ENCODE data around the gene CCDC30. TPM values are rescaled to one million over a fixed set of nuclear protein-coding genes. Genes with fewer than 3 reads are reported as not detected.

CCDC30 gene
- total and polyA plus RNA-seq, 9 of the 15 experiments (the other 6 are each of a cell fraction or from before 2014, with no cell fraction given) = 0.05 to 0.91 (median 0.24) TPM

GRCh38 chr1:42686418-42686817, 223.3 kb downstream of the CCDC30 start (continued):
- TF ChIP-seq, protein P1, sequence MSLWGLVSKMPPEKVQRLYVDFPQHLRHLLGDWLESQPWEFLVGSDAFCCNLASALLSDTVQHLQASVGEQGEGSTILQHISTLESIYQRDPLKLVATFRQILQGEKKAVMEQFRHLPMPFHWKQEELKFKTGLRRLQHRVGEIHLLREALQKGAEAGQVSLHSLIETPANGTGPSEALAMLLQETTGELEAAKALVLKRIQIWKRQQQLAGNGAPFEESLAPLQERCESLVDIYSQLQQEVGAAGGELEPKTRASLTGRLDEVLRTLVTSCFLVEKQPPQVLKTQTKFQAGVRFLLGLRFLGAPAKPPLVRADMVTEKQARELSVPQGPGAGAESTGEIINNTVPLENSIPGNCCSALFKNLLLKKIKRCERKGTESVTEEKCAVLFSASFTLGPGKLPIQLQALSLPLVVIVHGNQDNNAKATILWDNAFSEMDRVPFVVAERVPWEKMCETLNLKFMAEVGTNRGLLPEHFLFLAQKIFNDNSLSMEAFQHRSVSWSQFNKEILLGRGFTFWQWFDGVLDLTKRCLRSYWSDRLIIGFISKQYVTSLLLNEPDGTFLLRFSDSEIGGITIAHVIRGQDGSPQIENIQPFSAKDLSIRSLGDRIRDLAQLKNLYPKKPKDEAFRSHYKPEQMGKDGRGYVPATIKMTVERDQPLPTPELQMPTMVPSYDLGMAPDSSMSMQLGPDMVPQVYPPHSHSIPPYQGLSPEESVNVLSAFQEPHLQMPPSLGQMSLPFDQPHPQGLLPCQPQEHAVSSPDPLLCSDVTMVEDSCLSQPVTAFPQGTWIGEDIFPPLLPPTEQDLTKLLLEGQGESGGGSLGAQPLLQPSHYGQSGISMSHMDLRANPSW (CRISPR knock-in tag; IDR thresholded peaks at IDR 0.05) = no peak
- TF ChIP-seq, protein P2, sequence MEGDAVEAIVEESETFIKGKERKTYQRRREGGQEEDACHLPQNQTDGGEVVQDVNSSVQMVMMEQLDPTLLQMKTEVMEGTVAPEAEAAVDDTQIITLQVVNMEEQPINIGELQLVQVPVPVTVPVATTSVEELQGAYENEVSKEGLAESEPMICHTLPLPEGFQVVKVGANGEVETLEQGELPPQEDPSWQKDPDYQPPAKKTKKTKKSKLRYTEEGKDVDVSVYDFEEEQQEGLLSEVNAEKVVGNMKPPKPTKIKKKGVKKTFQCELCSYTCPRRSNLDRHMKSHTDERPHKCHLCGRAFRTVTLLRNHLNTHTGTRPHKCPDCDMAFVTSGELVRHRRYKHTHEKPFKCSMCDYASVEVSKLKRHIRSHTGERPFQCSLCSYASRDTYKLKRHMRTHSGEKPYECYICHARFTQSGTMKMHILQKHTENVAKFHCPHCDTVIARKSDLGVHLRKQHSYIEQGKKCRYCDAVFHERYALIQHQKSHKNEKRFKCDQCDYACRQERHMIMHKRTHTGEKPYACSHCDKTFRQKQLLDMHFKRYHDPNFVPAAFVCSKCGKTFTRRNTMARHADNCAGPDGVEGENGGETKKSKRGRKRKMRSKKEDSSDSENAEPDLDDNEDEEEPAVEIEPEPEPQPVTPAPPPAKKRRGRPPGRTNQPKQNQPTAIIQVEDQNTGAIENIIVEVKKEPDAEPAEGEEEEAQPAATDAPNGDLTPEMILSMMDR (IDR thresholded peaks at IDR 0.05 in 2 of 3, conservative IDR thresholded peaks at IDR 0.05 in 1 of 3; ENCODE audit: insufficient read depth in 2 of 3, low read depth in 1 of 3, low read length in 3 of 3) = no peak
- TF ChIP-seq KDM1A (IDR thresholded peaks at IDR 0.05) = 0 out of 4 replicates have a peak, but pooled peaks of 1 of the 2 experiments have one; percentile 21
- peak; percentile 78 for TF ChIP-seq DPF2 (IDR thresholded peaks at IDR 0.05)
- TF ChIP-seq TBL1XR1 (IDR thresholded peaks at IDR 0.05; ENCODE audit: low read length in 2 of 2) = 0 out of 4 replicates have a peak, but pooled peaks of 1 of the 2 experiments have one; percentile 33
- TF ChIP-seq THRA (IDR thresholded peaks at IDR 0.05) = no peak
- no peak for TF ChIP-seq HSF4 (CRISPR knock-in tag; IDR thresholded peaks at IDR 0.05; ENCODE audit: borderline replicate concordance)
- TF ChIP-seq EP300 (IDR thresholded peaks at IDR 0.05; ENCODE audit: low read length) = peak; percentile 64; the same call in 1 of the 2 replicates
- 0 out of 2 replicates have a peak, but pooled peaks have one; percentile 54 for TF ChIP-seq SOX6 (IDR thresholded peaks at IDR 0.05)
- TF ChIP-seq ZBTB1 (CRISPR knock-in tag; IDR thresholded peaks at IDR 0.05; ENCODE audit: borderline replicate concordance, low read depth) = no peak
- TF ChIP-seq, protein P3, sequence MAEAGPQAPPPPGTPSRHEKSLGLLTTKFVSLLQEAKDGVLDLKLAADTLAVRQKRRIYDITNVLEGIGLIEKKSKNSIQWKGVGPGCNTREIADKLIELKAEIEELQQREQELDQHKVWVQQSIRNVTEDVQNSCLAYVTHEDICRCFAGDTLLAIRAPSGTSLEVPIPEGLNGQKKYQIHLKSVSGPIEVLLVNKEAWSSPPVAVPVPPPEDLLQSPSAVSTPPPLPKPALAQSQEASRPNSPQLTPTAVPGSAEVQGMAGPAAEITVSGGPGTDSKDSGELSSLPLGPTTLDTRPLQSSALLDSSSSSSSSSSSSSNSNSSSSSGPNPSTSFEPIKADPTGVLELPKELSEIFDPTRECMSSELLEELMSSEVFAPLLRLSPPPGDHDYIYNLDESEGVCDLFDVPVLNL (CRISPR knock-in tag; IDR thresholded peaks at IDR 0.05; ENCODE audit: low read depth) = no peak
- 0 out of 4 replicates have a peak, but pooled peaks of 1 of the 2 experiments have one; percentile 2 for TF ChIP-seq RAD21 (CRISPR knock-in tag; conservative IDR thresholded peaks at IDR 0.05 in 1 of 2, IDR thresholded peaks at IDR 0.05 in 1 of 2)
- 0 out of 2 replicates have a peak, but pooled peaks have one; percentile 39 for TF ChIP-seq EP400 (IDR thresholded peaks at IDR 0.05)
- peak; percentile 60 for TF ChIP-seq MTA2 (IDR thresholded peaks at IDR 0.05; ENCODE audit: low read depth)
- peak in 1 of 2 experiments; percentile 30; a peak in 1 of 4 replicates for TF ChIP-seq HDAC1 (IDR thresholded peaks at IDR 0.05)
- no peak for TF ChIP-seq ZBTB34 (CRISPR knock-in tag; IDR thresholded peaks at IDR 0.05)
- peak; percentile 75 for TF ChIP-seq NCOR1 (IDR thresholded peaks at IDR 0.05)
- TF ChIP-seq ARNT (IDR thresholded peaks at IDR 0.05) = 0 out of 4 replicates have a peak, but pooled peaks of 1 of the 2 experiments have one; percentile 23
- TF ChIP-seq ARID1B (IDR thresholded peaks at IDR 0.05) = peak; percentile 87
- peak in 1 of 2 experiments; percentile 53; a peak in 1 of 4 replicates for TF ChIP-seq RCOR1 (IDR thresholded peaks at IDR 0.05; ENCODE audit: borderline replicate concordance in 1 of 2, low read depth in 2 of 2, low read length in 2 of 2)
